GM19463 (cell line): ENCODE results near the gene MEST.
"Not testable (repeated sequence)": the region's sequence is repeated elsewhere in the genome, so short reads cannot be mapped to it uniquely, and the experiment has no call there.

Experiments used
- ATAC-seq: cut with Tn5 transposase; IDR thresholded peaks from one replicate; pipeline ENCODE4 v1.9.1; 2021; ENCODE audit warnings: mild to moderate bottlenecking, moderate library complexity; ENCODE audit not compliant: unreplicated experiment

MEST gene

GRCh38 chr7:130521258-130521951, 29.5 kb downstream of the MEST start:
- ATAC-seq: no peak

- not testable (repeated sequence) for ATAC-seq
Measured at GRCh38 chr7:130523519-130524125, 31.7 kb downstream of the MEST start.

GRCh38 chr7:130524628-130525027, 32.7 kb downstream of the MEST start:
- no peak for ATAC-seq

GRCh38 chr7:130527752-130528355, 36.0 kb downstream of the MEST start:
- ATAC-seq: not testable (repeated sequence)

- no peak for ATAC-seq
Measured at GRCh38 chr7:130529417-130529816, 37.5 kb downstream of the MEST start.

GRCh38 chr7:130537894-130538293, 46.0 kb downstream of the MEST start:
- not testable (repeated sequence) for ATAC-seq

- ATAC-seq: not testable (repeated sequence)
Measured at GRCh38 chr7:130541287-130541686, 49.4 kb downstream of the MEST start.

GRCh38 chr7:130542297-130542696, 50.4 kb downstream of the MEST start:
- not testable (repeated sequence) for ATAC-seq

- ATAC-seq: no peak
Measured at GRCh38 chr7:130543487-130544010, 51.7 kb downstream of the MEST start.

- no peak for ATAC-seq
Measured at GRCh38 chr7:130544356-130544755, 52.5 kb downstream of the MEST start.

- ATAC-seq: no peak
Measured at GRCh38 chr7:130553398-130554029, 61.6 kb downstream of the MEST start.

- no peak for ATAC-seq
Measured at GRCh38 chr7:130554481-130554880, 62.6 kb downstream of the MEST start.
